Loucy (cell line): Measurements from ENCODE around the gene BLOC1S3.

Experiments
- H2AFZ ChIP-seq: fragments of 200-600 bp; sonication (generic); 2 replicates; pipeline ENCODE4 v1.6.0; 2016; ENCODE audit warnings: antibody characterized with exemption, mild to moderate bottlenecking, low read length, moderate library complexity
- H3F3A ChIP-seq: fragments of 200-600 bp; 2 replicates; pipeline ENCODE4 v1.6.0; 2016; ENCODE audit warnings: antibody characterized with exemption, low read depth, mild to moderate bottlenecking
- H3K27me3 ChIP-seq: fragments of 200-600 bp; sonication (generic); 2 replicates; pipeline ENCODE4 v1.6.1; 2014; ENCODE audit warnings: low read length, mild to moderate bottlenecking; ENCODE audit not compliant: insufficient read depth, poor library complexity, severe bottlenecking
- H3K36me3 ChIP-seq: fragments of 200-600 bp; sonication (generic); 2 replicates; pipeline ENCODE4 v1.6.1; 2016; ENCODE audit warnings: low read length; ENCODE audit not compliant: insufficient read depth
- H3K4me1 ChIP-seq: fragments of 200-600 bp; sonication (generic); 2 replicates; pipeline ENCODE4 v1.5.1; 2014; ENCODE audit warnings: low read length, mild to moderate bottlenecking; ENCODE audit not compliant: insufficient read depth, poor library complexity, severe bottlenecking
- H3K4me2 ChIP-seq: fragments of 200-600 bp; sonication (generic); 2 replicates; pipeline ENCODE4 v1.6.0; 2014; ENCODE audit warnings: antibody characterized with exemption, low read length, low read depth, mild to moderate bottlenecking; ENCODE audit not compliant: poor library complexity, severe bottlenecking
- H3K4me3 ChIP-seq: fragments of 200-600 bp; sonication (generic); 2 replicates; pipeline ENCODE4 v1.5.1; 2014; ENCODE audit warnings: low read length, mild to moderate bottlenecking, mixed read lengths; ENCODE audit not compliant: poor library complexity, severe bottlenecking
- H3K79me2 ChIP-seq: fragments of 200-600 bp; sonication (generic); 2 replicates; pipeline ENCODE4 v1.6.1; 2014; ENCODE audit warnings: low read length; ENCODE audit not compliant: insufficient read depth
- H3K9ac ChIP-seq: fragments of 200-600 bp; sonication (generic); 2 replicates; pipeline ENCODE4 v1.6.0; 2014; ENCODE audit warnings: mild to moderate bottlenecking, low read depth, low read length, moderate library complexity; ENCODE audit not compliant: poor library complexity, severe bottlenecking
- H3K9me2 ChIP-seq: fragments of 200-600 bp; sonication (generic); replicated peaks from 2 replicates; pipeline ENCODE4 v1.6.1; 2016; ENCODE audit warnings: low read depth, low read length, mixed read lengths
- H3K9me3 ChIP-seq: fragments of 200-600 bp; sonication (generic); 2 replicates; pipeline ENCODE4 v1.6.1; 2014; ENCODE audit warnings: mild to moderate bottlenecking, antibody characterized with exemption, low read length, low read depth; ENCODE audit not compliant: insufficient read depth
- H4K20me1 ChIP-seq: fragments of 200-600 bp; sonication (generic); 2 replicates; pipeline ENCODE4 v1.6.0; 2014; ENCODE audit warnings: antibody characterized with exemption, low read length, mild to moderate bottlenecking; ENCODE audit not compliant: insufficient read depth, poor library complexity, severe bottlenecking
- EZH2phosphoT487 ChIP-seq: fragments of 200-600 bp; IDR thresholded peaks from 2 replicates; pipeline ENCODE4 v1.6.1; 2018; ENCODE audit warnings: antibody characterized with exemption, mild to moderate bottlenecking, moderate library complexity, borderline replicate concordance
- TF ChIP-seq, protein P1 (sequence below): fragments of 200-600 bp; sonication (generic); conservative IDR thresholded peaks from 2 replicates; pipeline ENCODE4 v1.5.1; 2014; ENCODE audit warnings: mild to moderate bottlenecking, antibody characterized with exemption, low read length

BLOC1S3 gene

GRCh38 chr19:45180936-45181335, 2.4 kb downstream of the BLOC1S3 start:
- Histone ChIP-seq H3K27me3 (no peaks in the 10 kb centered on the region), H3K4me2 (peak overlapping the region; percentile 48)

GRCh38 chr19:45182758-45183157, 4.2 kb downstream of the BLOC1S3 start:
- no peak overlapping the region for H2AFZ ChIP-seq
- no peaks in the 10 kb centered on the region for H3K27me3 ChIP-seq
- H3K4me1 ChIP-seq: peaks cover 5% of the 10 kb centered on the region
- no peaks in the 10 kb centered on the region for H3K9me2 ChIP-seq
- H3K4me2 ChIP-seq: no peak overlapping the region
- H3K9ac ChIP-seq: no peak overlapping the region
- H4K20me1 ChIP-seq: peaks cover 4% of the 10 kb centered on the region
- peaks cover 21% of the 10 kb centered on the region; the same call in 1 of the 2 replicates for H3K79me2 ChIP-seq
- H3K4me3 ChIP-seq: no peak overlapping the region
- H3F3A ChIP-seq: no peaks in the 10 kb centered on the region
- no peaks in the 10 kb centered on the region for H3K9me3 ChIP-seq
- TF ChIP-seq EZH2phosphoT487: no peak
- TF ChIP-seq, protein P1, sequence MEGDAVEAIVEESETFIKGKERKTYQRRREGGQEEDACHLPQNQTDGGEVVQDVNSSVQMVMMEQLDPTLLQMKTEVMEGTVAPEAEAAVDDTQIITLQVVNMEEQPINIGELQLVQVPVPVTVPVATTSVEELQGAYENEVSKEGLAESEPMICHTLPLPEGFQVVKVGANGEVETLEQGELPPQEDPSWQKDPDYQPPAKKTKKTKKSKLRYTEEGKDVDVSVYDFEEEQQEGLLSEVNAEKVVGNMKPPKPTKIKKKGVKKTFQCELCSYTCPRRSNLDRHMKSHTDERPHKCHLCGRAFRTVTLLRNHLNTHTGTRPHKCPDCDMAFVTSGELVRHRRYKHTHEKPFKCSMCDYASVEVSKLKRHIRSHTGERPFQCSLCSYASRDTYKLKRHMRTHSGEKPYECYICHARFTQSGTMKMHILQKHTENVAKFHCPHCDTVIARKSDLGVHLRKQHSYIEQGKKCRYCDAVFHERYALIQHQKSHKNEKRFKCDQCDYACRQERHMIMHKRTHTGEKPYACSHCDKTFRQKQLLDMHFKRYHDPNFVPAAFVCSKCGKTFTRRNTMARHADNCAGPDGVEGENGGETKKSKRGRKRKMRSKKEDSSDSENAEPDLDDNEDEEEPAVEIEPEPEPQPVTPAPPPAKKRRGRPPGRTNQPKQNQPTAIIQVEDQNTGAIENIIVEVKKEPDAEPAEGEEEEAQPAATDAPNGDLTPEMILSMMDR: no peak
- H3K36me3 ChIP-seq: no peaks in the 10 kb centered on the region

More at GRCh38 chr19:45180936-45181335, 2.4 kb downstream of the BLOC1S3 start:
- H3F3A ChIP-seq: no peaks in the 10 kb centered on the region
- H3K79me2 ChIP-seq: peaks cover 33% of the 10 kb centered on the region; the same call in 1 of the 2 replicates
- H3K9me2 ChIP-seq: no peaks in the 10 kb centered on the region
- no peaks in the 10 kb centered on the region for H3K9me3 ChIP-seq
- peak overlapping the region; percentile 21 for H3K9ac ChIP-seq
- H2AFZ ChIP-seq: no peak overlapping the region
- no peaks in the 10 kb centered on the region for H3K36me3 ChIP-seq
- H4K20me1 ChIP-seq: peaks cover 4% of the 10 kb centered on the region
- H3K4me3 ChIP-seq: no peak overlapping the region
- TF ChIP-seq EZH2phosphoT487: no peak
- TF ChIP-seq, protein P1: no peak
- H3K4me1 ChIP-seq: peaks cover 5% of the 10 kb centered on the region

- Histone ChIP-seq H3K4me2 (no peak overlapping the region), H4K20me1 (peaks cover 4% of the 10 kb centered on the region), H3K4me1 (peaks cover 5% of the 10 kb centered on the region), H3K27me3 (no peaks in the 10 kb centered on the region), H2AFZ (no peak overlapping the region), H3K4me3 (no peak overlapping the region), H3K79me2 (peaks cover 15% of the 10 kb centered on the region; the same call in 1 of the 2 replicates), H3K9me2 (no peaks in the 10 kb centered on the region), H3F3A (no peaks in the 10 kb centered on the region), H3K9ac (no peak overlapping the region), H3K36me3 (no peaks in the 10 kb centered on the region), H3K9me3 (no peaks in the 10 kb centered on the region)
- no peak for TF ChIP-seq EZH2phosphoT487
- TF ChIP-seq, protein P1: no peak
These were observed 5.5 kb downstream of the BLOC1S3 start for GRCh38 chr19:45184115-45184514.
